HG03045 (cell line): ENCODE results near the gene FAM228B.
A peak's percentile ranks its signal among the peaks of the same experiment; 100 is the strongest.
"Not testable (repeated sequence)": the region's sequence is repeated elsewhere in the genome, so short reads cannot be mapped to it uniquely, and the experiment has no call there.

Experiments
- ATAC-seq: cut with Tn5 transposase; IDR thresholded peaks from one replicate; pipeline ENCODE4 v1.9.1; 2021; ENCODE audit warnings: mild to moderate bottlenecking, moderate library complexity; ENCODE audit not compliant: unreplicated experiment

FAM228B gene

DNA sequence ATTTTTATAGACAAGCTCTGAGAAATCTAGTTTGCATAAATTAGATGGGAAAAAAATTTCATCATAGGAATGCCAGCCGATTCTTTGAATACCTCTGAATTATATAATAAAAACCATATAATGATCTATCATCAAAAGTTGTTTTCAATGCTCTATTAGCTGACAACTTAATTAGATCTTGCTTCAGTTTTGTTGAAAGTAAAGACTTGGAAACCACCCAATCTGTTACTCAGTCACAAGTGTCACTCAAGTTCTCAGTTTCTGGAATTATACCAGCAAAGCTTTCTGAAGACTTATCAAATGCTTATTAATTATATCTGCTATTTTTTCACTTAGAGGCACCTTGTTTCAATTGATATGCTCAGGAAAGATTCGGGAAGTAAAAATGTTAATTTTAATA lies 21.3 kb upstream of the FAM228B start:
- no peak for ATAC-seq

DNA sequence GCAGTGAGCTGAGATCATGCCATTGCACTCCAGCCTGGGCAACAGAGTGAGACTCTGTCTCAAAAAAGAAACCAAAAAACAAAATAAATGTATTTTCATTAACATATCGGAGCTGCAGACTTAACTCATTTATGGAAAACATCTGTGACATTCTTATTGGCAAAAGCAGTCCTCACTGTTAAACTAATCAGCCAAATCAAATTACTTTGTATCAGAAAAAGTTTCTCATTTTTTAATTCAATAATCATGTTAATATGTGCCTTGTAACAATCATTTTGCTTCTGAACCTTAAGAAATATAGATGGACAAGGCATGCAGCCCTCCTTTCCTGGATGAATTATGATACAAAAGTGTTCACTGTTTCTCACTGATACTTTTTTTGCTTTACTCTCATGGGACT lies 20.6 kb upstream of the FAM228B start:
- no peak for ATAC-seq

DNA sequence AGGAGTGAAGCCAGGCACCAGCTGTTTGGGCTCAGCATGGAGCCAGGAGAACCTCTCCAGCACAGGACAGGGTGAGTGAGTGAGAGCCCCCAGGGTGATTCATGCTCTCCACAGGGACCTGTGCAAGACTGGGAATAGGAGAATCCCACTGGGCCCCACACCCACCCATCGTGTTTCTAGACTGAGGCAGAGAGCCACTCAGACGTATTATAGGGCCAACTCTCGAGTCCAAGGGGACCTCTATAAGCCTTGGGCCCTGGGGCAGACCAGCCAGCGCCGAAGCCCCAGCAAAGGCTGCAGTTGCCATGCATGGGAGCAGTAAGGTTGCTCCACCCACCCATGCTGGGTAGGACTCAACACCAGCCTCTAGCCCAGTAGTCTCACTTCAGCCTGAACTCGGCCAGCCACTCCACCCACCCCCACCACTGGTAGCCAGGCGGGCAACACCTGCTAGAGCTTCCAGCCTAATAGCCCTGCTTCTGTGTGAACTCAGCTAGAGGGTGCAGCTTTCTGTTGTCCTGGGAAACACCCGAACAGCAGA lies 19.1 kb upstream of the FAM228B start:
- ATAC-seq: no peak

DNA sequence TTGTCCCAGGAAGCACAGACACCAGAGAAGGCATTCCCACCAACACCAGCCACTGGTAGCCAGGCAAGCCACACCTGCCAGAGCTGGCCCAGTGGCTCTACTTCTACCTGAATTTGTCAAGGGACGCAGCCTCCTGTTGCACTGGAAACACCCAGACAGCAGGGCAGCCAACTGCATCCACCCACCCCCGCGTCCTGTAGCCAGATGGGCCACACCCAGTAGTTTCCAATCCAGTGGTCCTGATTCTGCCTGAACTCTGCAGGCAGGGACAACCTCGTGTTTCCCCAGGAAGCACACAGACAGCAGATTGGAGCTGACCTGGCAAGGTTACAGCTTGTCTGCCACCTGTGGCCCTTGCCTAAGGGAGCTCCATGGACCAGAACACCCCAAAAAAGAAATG lies 18.4 kb upstream of the FAM228B start:
- no peak for ATAC-seq

DNA sequence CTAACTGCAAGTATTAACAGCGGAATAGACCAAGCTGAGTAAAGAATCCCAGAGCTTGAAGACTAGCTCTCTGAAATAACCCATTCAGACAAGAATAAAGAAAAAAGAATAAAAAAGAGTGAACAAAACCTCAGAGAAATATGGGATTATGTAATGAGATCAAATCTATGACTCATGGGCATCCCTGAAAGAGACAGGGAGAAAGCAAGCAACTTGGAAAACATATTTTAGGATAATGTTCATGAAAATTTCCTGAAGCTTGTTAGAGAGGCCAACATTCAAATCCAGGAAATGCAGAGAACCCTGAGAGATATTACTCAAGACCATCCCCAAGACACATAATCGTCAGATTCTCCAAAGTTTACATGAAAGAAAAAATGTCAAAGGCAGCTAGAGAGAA lies 17.5 kb upstream of the FAM228B start:
- no peak for ATAC-seq

DNA sequence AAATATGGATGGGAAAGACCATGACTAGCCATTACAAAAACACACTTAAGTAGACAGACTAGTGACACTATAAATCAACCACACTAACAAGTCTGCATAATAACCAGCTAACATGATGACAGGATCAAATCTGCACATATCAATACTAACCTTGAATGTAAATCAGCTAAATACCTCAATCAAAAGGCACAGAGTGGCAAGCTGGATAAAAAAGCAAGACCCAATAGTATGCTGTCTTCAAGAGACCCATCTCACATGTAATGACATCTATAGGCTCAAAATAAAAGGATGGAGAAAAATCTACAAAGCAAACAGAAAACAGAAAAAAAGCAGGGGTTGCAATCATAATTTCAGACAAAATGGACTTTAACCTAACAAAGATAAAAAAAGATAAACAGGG lies 16.5 kb upstream of the FAM228B start:
- ATAC-seq: no peak

DNA sequence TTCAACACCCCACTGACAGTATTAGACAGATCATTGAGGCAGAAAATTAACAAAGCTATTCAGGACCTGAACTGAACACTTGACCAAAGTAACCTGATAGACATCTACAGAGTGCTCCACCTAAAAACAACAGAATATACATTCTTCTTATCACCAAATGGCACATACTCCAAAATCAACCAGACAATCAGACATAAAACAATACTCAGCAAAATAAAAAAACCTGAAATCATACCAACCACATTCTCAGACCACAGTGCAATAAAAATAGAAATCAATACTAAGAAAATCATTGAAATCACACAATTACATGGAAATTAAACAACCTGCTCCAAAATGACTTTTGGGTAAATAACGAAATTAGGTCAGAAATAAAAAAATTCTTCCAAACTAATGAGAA lies 15.9 kb upstream of the FAM228B start:
- no peak for ATAC-seq

DNA sequence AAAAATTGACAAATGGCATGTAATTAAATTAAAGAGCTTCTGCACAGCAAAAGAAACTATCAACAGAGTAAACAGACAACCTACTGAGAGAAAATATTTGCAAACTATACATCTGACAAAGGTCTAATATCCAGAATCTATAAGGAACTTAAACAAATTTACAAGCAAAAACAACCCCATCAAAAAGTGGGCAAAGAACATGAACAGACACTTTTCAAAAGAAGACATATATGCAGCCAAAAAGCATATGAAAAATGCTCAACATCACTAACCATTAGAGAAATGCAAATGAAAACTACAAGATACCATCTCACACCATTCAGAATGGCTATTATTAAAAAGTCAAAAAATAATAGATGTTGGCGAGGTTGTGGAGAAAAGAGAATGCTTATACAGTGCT lies 13.8 kb upstream of the FAM228B start:
- not testable (repeated sequence) for ATAC-seq

DNA sequence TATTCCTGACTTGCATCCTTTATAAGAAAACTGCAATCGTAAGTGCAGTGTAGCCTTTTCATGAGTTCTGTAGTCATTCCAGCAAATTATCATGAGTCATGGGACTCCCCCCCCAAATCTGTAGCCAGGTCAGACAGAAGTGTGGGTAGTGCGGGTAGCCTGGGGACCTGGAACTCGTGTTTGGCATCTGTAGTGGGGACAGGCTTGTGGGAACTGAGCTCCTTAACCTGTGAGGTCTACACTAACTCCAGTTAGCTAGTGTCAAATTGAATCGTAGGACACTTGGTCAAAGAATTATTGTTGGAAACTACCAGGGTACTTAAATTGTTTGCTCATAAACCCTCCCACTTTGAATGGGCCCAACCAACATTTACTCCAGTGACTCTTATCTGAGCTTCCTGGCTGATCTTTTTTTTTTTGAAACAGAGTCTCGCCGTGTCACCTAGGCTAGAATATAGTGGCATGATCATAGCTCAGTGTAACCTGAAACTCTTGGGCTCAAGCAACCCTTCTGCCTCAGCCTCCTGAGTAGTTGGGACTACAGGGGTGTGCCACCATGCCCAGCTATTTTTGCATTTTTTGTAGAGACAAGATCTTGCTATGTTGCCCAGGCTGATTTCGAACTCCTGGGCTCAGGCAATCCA lies 12.5 kb upstream of the FAM228B start:
- no peak for ATAC-seq

DNA sequence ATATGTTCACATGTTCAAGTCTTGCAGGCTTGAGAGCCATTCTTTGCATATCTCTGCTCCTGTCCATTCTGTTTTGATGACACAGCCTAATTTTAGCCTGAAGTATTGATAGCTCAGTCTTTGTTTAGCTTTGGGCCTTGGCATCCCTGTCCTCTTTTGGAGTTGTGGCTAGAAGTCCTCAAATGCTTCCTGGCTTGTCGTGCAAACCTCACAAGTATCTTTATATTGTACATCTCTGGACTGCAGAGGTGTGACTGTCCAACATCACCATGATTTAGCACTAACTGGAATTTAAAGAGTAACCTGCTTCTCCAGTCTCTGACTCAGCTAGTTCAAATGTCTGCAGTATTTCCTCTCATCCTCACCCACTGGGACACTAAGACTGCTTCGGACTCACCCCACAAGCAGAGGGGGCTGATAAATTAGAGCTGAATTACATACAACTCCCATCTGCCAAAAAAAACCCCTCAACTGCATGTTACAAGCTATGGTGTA lies 11.8 kb upstream of the FAM228B start:
- ATAC-seq: no peak

DNA sequence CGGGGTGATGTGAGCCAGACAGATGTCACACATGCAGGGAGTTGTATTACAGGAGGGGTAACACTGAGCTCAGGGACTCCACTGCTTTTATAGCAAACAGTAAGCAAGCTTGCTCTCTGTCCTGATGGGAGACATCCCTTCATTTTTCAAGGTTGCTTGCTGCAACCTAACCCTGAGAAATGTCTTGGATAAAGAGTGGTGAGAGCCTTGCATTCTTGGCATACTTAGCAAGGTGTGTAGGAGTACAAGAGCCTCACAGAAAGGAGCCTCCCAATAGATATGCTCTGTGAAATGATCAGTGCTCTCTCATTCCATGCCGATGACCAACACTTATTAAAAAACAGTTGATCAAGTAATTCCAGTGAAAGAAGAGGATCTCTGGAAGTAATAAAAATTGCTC lies 8.2 kb upstream of the FAM228B start:
- ATAC-seq: no peak

DNA sequence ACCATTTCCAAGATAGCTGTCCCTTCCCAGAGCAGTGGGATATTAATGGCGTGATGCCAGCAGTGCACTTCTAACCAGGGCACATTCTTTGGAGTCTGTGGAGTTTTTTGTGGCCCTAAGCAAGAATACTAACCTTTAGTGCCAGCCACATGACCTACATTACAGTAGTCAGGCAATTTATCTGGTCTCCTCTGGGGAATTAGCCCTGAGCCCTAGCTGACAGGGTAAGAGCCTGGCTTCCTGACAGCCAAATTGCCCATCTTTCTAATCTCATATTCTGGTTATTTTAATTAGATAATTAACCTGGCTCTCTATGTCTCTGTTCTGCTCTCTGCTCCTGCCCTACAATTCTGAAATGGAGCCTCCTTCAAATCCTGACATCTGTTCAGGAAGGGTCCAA lies 5.4 kb upstream of the FAM228B start:
- no peak for ATAC-seq

DNA sequence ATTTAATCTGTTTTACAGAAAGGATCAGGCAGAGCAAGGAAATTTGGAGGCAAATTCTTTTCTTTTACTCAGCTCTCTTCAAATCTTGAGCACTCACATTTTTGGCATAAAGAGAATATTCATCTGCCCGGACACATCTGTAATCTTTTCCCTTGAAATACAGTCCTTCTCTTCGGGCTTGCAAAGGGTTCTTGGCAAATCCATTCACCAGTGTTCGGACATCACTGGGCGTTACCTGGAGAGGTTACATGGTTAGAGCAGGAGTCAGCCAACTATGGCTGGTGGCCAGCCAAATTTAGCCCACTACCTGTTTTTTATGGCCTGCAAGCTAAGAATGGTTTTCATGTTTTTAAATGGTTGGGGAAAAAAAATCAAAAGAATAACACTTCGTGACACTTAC lies 2.2 kb upstream of the FAM228B start:
- no peak for ATAC-seq

DNA sequence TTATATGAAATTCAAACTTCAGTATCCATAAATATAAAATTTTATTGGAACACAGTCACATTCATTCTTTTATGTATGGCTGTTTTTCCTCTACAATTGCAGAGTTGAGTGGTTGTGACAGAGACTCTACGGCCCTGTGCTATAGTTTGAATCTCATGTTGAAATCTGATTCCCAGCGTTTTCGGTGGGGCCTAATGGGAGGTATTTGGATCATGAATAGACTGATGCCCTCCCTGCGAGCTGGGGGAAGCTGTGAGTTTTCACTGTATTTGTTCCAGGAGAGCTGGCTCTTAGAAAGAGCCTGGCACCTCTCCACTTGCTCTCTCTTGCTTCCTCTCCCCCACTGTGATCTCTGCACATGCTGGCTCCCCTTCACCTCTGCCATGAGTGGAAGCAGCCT lies 1.8 kb upstream of the FAM228B start:
- no peak for ATAC-seq

DNA sequence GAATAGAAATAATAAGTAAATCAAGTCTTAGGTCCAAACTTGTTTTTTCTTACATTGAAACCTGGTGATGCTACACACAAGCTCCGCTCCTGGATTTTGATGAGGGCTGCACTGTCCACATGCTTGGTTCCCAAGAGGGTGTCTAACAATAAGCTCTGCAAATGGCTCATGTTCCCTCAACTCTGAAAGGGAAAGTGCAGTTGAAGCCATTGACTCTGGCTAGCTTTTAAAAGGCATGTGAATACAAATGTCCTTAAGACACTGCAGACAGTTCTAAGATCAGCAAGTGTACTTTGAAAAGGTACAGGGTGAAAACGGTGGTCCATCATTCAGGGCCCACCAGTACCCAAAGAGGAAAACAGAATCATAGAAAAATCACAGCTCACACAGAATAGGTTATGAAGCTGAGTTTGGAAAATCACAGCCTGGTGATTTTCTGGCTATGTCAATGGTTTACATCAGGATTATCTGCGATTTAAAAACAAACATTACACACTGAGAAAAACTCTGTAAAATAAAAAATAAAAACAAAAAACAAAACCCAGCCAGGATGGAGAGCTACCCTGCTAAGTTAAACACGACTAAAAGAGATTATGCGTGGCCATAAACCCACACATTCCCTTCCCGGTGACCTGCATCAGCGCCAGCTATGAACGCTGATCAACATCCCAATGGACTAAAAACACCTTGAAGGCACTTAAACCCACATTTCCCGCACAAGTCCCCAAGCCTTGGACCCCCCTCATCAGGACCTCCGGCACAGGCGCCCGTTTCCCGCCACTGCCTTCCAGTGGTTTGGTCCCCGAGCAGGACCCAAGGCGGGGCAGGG lies 689 bp upstream of the FAM228B start:
- ATAC-seq: no peak

DNA sequence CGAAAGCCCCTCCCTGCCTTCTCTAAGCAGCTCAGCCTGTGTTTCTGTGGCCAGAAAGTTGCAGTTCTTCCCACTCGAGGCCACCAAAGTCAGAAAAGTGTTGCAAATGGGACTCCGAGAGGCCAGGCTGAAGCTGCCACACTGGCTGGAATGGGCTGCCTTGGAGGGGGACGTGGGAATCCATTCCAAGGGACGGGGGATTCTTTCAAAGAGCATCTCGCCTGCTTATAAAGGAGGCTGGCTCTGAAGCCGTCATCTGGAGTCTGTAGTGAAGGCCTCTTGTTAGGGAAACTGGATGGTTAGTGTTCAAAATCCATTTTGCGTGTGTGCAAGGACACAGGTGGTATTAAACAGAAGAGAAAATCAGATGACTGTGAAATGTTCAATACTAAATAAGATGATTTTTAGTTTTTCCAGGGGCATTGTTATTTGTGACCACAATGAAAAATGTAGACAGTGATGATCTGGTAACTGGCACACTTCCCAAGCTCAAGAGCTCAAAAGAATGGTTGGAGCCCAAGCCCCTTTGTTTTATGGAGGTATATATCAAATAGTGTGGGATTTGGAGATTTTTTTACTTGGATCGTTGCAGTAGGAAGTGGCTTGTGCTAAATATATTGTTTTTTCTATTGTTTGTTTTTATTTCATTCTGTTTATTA lies 782 bp downstream of the FAM228B start:
- ATAC-seq: peak; percentile 16

DNA sequence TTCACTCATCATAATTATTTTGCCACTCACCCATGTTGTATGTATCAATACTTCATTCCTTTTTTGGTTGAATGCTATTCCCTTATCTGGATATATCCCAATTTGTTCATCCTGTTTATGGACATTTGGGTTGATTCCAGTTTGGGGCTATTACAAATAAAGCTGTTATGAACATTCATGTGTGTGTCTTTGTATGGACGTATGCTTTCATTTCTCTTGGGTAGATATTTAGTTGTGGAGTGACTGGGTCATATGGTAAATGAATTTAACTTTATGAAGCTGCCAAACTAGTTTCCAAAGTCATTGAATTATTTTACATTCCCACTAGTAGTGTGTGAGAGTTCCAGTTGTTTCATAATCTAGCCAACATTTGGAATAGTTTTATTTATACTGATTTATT lies 2.7 kb downstream of the FAM228B start:
- ATAC-seq: no peak

DNA sequence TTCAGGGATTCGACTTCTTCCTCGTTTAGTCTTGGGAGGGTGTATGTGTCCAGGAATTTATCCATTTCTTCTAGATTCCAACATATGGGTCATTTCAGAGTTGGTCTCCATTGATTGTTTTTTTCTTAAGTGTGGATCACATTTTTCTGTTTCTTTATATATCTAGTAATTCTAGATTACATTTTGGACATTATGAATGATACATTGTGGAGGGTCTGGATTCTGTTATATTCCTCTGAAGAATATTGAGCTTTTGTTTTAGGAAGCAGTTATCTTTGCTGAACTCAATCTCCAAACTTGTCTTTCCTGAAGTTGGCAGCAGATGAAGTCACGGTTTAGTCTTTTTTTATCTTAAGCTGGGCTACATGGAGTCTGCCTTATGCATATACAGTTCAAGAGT lies 9.3 kb downstream of the FAM228B start:
- no peak for ATAC-seq

DNA sequence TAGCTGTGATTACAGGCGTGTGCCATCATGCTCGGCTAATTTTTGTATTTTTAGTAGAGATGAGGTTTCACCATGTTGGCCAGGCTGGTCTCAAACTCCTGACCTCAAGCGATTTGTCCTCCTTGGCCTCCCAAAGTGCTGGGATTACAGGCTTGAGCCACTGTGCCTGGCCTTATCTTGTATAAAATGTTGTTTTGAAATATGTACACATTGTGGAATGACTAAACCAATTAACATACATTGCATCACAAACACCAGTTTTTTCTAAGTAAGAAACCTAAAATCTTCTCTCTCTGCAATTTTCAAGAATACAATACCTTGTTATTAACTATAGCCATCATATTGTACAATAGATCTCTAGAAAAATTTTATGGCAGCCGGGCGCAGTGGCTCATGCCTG lies 17.0 kb downstream of the FAM228B start:
- ATAC-seq: not testable (repeated sequence)

DNA sequence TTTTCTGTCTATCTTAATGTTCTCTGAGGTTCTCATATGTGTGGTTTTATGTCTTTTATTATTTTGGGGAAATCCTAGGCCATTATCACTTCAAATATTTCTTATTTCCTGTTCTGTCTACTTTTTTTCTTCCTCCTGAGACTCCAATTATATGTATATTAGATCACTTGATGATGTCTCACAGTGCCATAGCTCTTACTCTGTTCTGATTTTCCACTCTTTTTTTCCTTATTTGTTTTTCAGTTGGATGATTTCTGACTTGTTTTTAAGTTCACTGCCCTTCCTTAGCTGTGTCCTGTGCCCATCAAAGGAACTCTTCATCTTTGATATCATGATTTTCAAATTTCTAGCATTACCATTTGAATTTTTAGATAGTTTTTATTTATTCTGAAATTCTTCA lies 24.1 kb downstream of the FAM228B start:
- no peak for ATAC-seq

DNA sequence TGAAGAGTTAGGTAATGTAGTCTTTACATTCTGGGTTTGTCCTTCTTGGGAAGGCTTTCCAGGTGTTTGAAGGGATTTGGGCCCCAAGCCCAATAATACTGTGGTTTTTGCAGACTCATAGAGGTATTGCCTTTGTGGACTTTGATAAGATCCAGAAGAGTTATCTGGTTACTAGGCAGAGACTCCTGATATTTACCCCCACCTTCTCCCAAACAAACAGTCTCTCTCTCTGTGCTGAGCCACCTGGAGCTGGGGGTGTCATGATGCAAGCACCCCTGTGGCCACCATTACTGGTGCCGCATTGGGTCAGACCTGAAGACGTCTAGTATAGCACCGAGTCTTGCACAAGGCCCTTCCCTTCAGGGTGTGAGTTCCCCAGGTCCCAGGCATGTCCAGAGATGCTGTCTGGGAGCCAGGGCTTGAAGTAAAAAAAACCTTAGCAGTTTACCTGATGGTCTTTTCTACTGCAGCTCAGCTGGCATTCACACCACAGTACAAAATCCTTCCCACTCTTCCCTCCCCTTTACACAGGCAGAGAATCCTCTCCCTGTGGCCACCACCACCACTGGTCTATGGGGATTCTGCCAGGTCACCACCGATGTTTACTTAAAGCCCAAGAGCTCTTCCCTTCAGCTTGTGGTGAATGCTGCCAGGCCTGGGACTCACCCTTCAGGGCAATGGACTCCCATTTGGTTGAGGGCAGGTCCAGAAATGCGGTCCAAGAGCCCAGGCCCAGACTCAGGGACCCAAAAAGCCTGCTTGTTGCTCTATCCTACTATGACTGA lies 29.3 kb downstream of the FAM228B start:
- ATAC-seq: no peak
